ENCODE measurements around the gene CCDC186. TPM values are rescaled to one million over a fixed set of nuclear protein-coding genes. Genes with fewer than 3 reads are reported as not detected.

The CCDC186 gene
- total RNA-seq, 4 donors from 2014 or later = 39.0 to 87.8 (median 50.9) TPM

DNA sequence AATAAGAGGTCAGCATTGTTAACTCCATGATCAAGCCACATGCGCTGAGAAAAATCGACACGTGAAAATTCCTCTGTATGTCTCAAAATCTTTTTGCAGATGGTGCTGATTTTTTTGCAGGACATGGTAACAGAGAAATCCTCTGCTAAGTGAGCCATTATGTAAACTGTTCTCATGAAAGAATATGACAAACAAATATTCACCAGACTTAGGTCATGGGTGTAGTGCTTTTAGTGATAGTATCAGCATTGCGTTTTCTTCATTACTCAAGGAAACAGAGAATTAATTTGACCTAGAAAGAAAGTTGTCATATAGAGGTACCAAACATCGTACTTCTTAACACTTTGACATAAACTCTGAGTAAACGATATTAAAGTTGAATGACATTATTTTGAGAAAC, 95.7 kb downstream of the CCDC186 start:
- 82% methylated on average over 6 of the region's 6 CpGs for WGBS
- no peaks in the 10 kb centered on the region for H3K9me3 ChIP-seq
- H3K4me1 ChIP-seq = no peaks in the 10 kb centered on the region
- TF ChIP-seq POLR2AphosphoS5 (IDR thresholded peaks at IDR 0.05) (no peak), EP300 (IDR thresholded peaks at IDR 0.05) (no peak), CTCF (IDR thresholded peaks at IDR 0.05) (no peak), POLR2A (IDR thresholded peaks at IDR 0.05) (no peak)
- H3K36me3 ChIP-seq = no peaks in the 10 kb centered on the region
- no peak for DNase-seq (ENCODE audit: low spot score in 2 of 2)
- no peak overlapping the region for H3K4me3 ChIP-seq
- no peaks in the 10 kb centered on the region for H3K27me3 ChIP-seq
- H3K27ac ChIP-seq = no peak overlapping the region

DNA sequence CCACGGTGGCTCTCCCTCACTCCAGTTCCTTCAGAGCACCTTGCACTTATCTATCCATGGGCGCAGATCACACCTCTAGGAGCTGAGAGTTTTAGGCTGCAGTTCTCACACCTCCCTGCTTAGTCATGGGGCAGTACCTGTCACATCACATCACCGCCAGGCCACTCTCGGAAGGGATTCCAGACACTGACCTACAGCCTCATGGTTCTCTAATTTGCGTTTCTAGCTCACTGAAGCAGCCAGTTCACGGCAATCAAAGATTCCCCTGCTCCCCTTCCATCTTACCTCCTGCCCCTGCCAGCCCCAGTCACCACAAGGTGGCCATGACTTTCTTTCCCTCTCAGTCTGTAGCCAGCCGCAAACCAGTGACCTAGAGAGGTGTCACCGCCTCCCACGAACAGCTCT, 96.2 kb downstream of the CCDC186 start:
- no peak overlapping the region for H3K4me3 ChIP-seq
- H3K9me3 ChIP-seq = no peaks in the 10 kb centered on the region
- H3K4me1 ChIP-seq = no peaks in the 10 kb centered on the region
- no peaks in the 10 kb centered on the region for H3K36me3 ChIP-seq
- DNase-seq (ENCODE audit: low spot score in 2 of 2) = no peak
- no peak overlapping the region for H3K27ac ChIP-seq
- TF ChIP-seq POLR2A (IDR thresholded peaks at IDR 0.05) (no peak), POLR2AphosphoS5 (IDR thresholded peaks at IDR 0.05) (no peak)
- WGBS = 86% methylated on average over 9 of the region's 9 CpGs
- H3K27me3 ChIP-seq = no peaks in the 10 kb centered on the region

DNA sequence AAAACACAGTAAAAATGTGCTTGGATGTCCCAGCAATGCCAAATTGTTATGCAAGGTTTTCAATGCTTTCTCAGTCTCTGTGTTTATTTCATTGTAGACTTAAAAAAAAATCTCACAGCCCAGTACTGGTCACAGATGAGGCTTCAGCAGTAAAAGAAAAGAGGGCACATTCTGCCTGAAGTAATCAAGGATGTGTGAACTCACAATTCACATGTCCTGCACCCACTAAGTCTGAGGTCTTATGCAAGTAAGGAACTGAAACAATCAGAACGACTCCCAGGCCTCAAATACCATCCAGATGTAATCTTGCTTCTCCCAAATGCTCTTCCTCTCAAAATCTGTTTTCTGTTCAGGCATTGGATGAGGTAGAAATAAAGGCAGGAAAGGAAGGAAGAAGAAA, 96.7 kb downstream of the CCDC186 start:
- no peak for DNase-seq (ENCODE audit: low spot score in 2 of 2)
- Histone ChIP-seq H3K36me3 (no peaks in the 10 kb centered on the region), H3K4me3 (no peak overlapping the region), H3K4me1 (no peaks in the 10 kb centered on the region), H3K9me3 (no peaks in the 10 kb centered on the region), H3K27me3 (no peaks in the 10 kb centered on the region), H3K27ac (no peak overlapping the region)
- no peak for TF ChIP-seq POLR2AphosphoS5 (IDR thresholded peaks at IDR 0.05)
- 58% methylated on average over 1 of the region's 1 CpG for WGBS

- no peak overlapping the region for H3K4me3 ChIP-seq
Measured at GRCh38 chr10:114075093-114075492, 98.9 kb downstream of the CCDC186 start.

DNA sequence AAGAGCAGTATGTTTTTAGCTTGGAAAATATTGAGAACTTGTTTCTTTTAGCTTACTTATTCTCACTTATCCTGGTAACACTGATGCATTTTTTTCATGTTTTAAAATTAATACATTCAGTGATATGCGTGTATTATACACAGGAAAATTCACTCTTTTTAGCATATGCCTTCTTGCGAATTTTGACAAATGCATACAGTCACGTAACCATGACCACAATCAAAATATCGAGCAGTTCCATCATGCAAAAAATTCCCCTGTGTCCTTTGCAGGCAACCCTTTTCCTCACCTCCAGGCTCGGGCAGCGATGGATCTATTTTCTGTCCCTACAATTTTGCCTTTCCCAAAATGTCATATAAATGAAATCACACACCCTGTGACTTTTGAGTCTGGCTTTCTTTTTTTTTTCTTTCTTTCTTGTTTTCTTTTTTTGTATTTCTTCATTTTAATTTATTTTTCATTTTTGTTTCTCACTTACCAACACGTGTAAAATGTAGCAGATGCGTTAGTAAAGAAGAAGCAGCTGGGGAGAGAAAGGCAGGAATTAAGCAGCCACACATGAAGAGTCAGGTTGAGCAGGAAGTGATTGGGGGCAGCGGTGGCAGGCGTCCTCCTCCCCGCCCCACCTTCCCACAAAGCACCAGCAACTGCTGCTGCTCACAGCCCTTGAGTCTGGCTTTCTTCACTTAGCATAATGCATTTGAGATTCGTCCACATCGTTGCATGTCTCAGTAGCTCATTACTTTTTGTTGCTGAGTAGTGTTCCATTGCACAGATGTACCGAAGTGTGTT, 100.4 kb downstream of the CCDC186 start:
- H3K9me3 ChIP-seq = no peaks in the 10 kb centered on the region
- H3K27me3 ChIP-seq = no peaks in the 10 kb centered on the region
- 82% methylated on average over 14 of the region's 14 CpGs for WGBS
- no peak for DNase-seq (ENCODE audit: low spot score in 2 of 2)
- peaks cover 3% of the 10 kb centered on the region for H3K4me1 ChIP-seq
- no peak overlapping the region for H3K27ac ChIP-seq
- TF ChIP-seq EP300 (IDR thresholded peaks at IDR 0.05) = no peak
- no peak for TF ChIP-seq CTCF (IDR thresholded peaks at IDR 0.05)
- TF ChIP-seq POLR2AphosphoS5 (IDR thresholded peaks at IDR 0.05) = no peak
- no peak for TF ChIP-seq POLR2A (IDR thresholded peaks at IDR 0.05)
- H3K4me3 ChIP-seq = no peak overlapping the region
- no peaks in the 10 kb centered on the region for H3K36me3 ChIP-seq

More at GRCh38 chr10:114075093-114075492, 98.9 kb downstream of the CCDC186 start:
- Histone ChIP-seq H3K9me3 (no peaks in the 10 kb centered on the region), H3K27ac (no peak overlapping the region), H3K4me1 (no peaks in the 10 kb centered on the region), H3K36me3 (no peaks in the 10 kb centered on the region), H3K27me3 (no peaks in the 10 kb centered on the region)
- 84% methylated on average over 6 of the region's 6 CpGs for WGBS
- no peak for DNase-seq (ENCODE audit: low spot score in 2 of 2)
- no peak for TF ChIP-seq CTCF (IDR thresholded peaks at IDR 0.05)
- TF ChIP-seq POLR2A (IDR thresholded peaks at IDR 0.05) = no peak
- no peak for TF ChIP-seq POLR2AphosphoS5 (IDR thresholded peaks at IDR 0.05)
- no peak for TF ChIP-seq EP300 (IDR thresholded peaks at IDR 0.05)

DNA sequence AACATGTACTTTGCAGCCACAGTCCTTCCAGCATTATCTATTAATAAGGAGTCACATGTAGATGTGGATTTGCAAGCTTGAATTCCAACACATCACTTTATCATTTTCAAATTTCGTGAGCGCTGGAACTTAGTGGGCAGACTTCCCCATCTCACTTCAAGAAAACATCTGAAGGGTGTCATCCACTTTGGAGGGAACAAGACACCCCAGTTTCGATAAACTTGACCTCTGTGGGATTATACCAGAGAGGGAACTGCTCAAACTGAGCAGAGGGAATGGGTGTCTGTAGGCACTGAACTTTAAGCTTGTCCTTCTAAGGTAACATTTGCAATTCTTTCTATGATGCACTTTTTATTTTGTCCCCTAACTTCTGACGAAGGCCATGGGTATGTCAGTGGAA, 102.8 kb downstream of the CCDC186 start:
- Histone ChIP-seq H3K36me3 (no peaks in the 10 kb centered on the region), H3K4me1 (peaks cover 21% of the 10 kb centered on the region), H3K4me3 (no peak overlapping the region), H3K27ac (no peak overlapping the region), H3K27me3 (no peaks in the 10 kb centered on the region), H3K9me3 (no peaks in the 10 kb centered on the region)
- no peak for TF ChIP-seq EP300 (IDR thresholded peaks at IDR 0.05)
- no peak for TF ChIP-seq CTCF (IDR thresholded peaks at IDR 0.05)
- TF ChIP-seq POLR2AphosphoS5 (IDR thresholded peaks at IDR 0.05) = no peak
- TF ChIP-seq POLR2A (IDR thresholded peaks at IDR 0.05) = no peak
- DNase-seq (ENCODE audit: low spot score in 2 of 2) = no peak
- WGBS = 90% methylated on average over 4 of the region's 4 CpGs

Other genes with a start within 250 kb of the CCDC186 start
- 1 to 10 TPM in 3 of 4 donors, under 1 TPM in 1; 0.56 to 1.4 (median 1.1) TPM for gene ADRB1, start 130.3 kb downstream of the CCDC186 start, total RNA-seq
- under 1 TPM in 3 of 4 donors, not detected in 1; 0.17 to 0.42 (median 0.40) TPM for gene TDRD1, start 5.2 kb upstream of the CCDC186 start, total RNA-seq
- 10 to 100 TPM; 15.7 to 31.0 (median 20.2) TPM for gene VWA2, start 65.1 kb upstream of the CCDC186 start, total RNA-seq
- gene AFAP1L2, start 230.3 kb upstream of the CCDC186 start, total RNA-seq = 10 to 100 TPM; 10.8 to 32.0 (median 15.7) TPM